ENCODE results near the gene CR1L. TPM values are rescaled to one million over a fixed set of nuclear protein-coding genes. Genes with fewer than 3 reads are reported as not detected.
A peak's percentile ranks its signal among the peaks of the same experiment; 100 is the strongest.
"Not testable (repeated sequence)": the region's sequence is repeated elsewhere in the genome, so short reads cannot be mapped to it uniquely, and the experiment has no call there.

Gene CR1L
- total RNA-seq = not detected
- long read RNA-seq = 0 reads

DNA sequence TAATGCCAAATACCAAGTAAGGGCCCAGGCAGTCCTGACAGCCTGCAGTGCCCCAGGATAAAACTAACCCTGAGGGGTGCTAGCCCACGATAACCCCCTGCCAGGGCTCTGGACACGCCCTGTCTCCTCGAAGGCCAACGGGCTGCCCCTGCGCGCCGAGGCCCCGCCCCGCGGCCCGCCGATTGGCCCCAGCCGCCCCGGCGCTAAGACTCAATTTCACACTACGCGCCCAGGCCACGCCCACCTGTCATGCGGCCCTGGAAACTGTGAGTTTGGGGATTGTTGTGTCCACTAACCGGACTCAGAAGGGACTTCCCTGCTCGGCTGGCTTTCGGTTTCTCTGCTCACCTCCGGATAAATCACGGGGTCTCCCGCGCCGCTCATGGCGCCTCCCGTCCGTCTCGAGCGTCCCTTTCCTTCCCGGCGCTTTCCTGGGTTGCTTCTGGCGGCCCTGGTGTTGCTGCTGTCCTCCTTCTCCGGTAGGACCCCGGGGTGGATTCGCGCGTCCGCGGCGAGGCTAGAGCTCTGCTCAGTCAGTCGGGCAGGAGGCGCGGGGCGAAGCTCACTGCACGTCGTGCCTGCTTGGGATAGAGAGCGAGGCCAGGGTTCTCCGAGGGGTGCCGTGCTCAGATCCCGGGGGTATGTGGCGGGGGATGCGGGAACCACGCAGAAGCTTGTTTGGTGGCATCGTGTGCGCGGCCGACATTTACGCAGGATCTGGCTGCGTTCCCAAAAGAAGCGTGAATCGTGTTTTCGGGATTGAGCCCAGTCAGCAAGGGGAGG, at the start of gene CR1L:
Gene CR1L (plus strand): TSS at position 282 of the 783 bp plus-strand sequence. CDS start 101 bp downstream, at position 383.
- DNase-seq (peak; percentile 84), ATAC-seq (peak; percentile 99)
- intact Hi-C loops (cut with DNase I) = loop anchor here in 1 of 2 donors (10.0 kb wide), 1 partner anchor 150 kb away; no protein-coding TSS in a partner anchor

DNA sequence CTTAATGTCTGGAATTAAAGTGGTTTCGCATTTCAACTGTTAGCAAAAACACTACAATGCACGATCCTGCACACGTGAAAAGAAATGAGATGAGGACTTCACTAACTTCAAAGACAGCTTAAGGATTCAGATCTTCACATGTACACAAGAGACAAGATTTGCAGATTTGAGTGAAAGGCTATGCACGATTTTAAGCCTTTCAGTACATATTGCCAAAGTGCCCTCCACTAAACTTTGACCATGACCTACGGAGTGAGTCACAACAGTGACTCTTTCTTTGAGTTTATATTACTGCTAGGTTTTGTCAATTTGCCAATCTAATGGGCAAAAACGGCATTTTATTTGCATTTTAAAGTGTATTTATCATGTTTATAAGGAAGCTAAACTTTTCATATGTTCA, 41.2 kb upstream of the CR1L start:
- ATAC-seq (no peak), DNase-seq (no peak)
- intact Hi-C loops (cut with DNase I) = no loop called here

DNA sequence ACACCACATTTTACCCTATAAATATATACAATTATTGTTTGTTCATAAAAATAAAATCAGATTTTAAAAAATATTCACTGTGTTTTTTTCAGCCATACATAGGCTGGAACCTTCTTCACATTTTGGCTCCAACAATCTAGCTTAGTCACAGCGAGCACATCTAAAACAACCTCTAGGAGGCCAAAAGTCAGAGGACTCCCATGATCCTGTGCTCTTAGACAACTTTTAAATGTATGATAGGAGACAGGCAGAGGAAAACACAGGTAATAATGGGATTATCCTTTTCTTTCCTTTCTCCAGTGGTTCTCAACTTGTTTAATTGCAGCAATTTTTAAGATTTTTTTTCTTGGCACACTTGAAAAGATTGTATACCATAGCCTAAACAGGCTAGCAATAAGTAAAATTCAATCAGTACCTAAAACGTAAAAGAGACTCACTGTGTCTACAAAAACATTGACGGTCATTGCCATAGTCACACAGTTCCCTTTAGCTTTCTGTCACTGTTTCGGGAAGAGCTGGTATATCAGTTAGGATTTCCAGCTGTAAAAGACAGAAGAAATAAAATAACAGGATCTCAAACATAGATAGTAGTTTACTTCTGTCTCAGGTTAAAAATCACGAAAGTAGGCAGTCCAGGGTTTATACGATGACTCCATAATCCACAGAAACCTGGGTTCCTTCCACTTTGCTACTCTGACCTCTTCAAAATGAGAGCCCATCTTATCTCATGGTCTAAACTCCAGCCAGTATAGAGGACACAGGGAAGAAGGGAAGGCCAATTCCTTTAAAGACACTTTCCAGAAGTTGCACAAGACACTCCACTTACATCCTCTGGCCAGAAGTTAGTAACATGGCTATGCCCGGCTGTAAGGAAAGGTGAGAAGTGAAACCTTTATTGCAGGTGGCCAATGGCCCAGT, 39.2 kb upstream of the CR1L start:
- intact Hi-C loops (cut with DNase I) = no loop called here
- ATAC-seq = no peak

DNA sequence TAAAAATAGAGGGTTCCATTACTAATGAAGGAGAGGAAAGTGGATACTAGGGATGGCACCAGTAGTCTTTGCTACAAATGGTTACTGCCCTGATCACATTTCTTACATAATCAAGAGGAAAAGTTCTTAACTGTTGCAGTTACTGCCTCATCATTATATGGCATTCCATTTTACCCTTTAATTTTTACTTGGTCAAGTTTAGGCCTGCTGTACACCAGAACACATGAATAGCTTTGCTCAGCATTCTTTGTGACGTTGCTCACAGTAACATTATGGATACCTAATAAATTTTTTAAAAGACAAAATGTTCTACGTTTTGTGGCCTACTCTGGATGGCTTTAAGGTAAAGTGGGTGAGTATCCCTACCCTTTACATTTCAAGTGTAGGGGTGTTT, 38.6 kb upstream of the CR1L start:
- DNase-seq (no peak), ATAC-seq (no peak)
- intact Hi-C loops (cut with DNase I) = no loop called here

More for the DNA sequence above, 39.2 kb upstream of the CR1L start:
- DNase-seq = no peak

DNA sequence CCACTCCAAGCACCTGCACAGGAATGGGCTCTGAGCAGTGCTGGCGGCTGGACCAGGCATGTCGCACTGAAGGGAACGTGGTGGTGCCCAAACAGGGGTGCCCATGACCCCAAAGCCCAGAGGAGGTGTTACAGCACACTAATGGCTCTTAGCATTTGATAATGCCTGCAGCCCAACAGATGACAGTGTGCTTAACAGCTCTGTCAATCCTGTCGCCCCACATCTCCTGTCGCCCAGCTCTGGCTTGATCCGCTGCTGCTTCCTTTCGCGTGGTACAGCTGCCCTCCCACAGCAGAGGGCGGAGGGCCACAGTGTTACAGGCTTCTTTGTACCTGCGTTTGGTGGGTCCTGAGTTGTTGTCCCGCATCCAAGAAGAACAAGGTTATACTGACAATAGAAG, 32.2 kb upstream of the CR1L start:
- no peak for DNase-seq
- ATAC-seq = no peak
- intact Hi-C loops (cut with DNase I) = no loop called here

DNA sequence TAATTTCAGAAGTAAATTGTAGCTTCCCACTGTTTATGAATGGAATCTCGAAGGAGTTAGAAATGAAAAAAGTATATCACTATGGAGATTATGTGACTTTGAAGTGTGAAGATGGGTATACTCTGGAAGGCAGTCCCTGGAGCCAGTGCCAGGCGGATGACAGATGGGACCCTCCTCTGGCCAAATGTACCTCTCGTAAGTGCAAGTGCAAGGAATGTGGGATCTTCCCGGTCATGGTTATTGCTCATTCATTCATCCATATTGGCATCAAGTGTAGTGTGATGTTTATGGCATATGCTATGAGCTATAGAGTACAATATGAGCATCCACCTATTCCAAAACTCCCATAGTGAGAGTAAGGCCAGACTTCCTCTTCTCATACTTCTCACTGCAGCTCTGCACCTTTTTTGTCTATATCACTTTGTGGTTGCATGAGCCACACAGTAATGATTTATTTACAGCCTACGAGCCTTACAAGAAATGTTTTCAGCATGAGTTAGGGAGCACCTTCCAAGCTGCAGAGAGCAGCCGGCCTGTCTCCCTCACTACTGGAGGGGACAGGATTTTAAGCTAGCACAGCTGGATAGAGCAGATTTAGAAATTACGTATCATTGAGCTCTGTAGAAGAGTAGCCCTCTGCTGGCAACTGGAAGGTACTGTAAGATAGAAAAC, 24.9 kb upstream of the CR1L start:
- DNase-seq = no peak
- peak; percentile 76 to 87 for ATAC-seq
- intact Hi-C loops (cut with DNase I) = no loop called here

DNA sequence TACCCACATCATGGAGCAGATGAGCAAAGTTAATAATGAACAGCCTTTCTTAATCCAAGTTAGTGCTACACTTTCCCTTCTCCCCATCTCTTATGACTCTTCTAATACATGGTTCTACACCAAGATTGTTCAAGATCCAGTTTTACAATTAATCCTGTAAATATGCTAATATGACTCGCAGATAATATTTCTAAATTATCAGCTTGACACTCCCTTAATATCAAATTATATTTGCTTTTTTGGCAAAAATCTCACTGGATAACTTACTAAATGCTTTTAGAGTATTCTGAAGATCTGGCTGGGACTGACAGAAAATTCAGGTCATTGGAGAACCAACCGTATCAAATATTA, 24.4 kb upstream of the CR1L start:
- intact Hi-C loops (cut with DNase I) = no loop called here
- ATAC-seq (no peak), DNase-seq (no peak)

DNA sequence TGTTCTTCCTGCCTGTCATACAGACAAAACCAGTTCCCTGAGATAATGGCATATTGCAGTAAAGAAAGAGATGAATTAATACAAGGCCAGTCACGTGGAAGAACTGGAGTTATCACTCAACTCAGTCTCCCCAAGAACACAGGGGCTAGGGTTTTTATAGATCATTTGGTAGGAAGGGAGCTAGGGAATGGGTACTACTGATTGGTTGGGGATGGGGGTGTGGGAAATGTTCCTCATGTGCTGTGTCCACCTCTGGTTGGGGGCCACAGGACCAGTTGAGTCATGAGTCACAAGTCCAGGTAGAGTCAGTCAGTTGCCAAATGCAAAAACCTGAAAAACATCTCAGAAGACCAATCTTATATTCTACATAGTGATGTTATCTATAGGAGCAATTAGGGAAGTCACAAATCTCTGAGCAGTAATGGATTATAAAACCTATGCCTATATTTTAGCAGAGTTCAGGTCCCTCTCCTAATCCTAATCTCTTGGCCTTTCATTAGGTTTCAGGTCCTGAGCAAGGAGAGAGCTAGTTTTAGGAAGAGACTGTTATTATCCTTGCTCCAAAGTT, 19.3 kb upstream of the CR1L start:
- intact Hi-C loops (cut with DNase I); DNase-seq; ATAC-seq: not testable (repeated sequence)

DNA sequence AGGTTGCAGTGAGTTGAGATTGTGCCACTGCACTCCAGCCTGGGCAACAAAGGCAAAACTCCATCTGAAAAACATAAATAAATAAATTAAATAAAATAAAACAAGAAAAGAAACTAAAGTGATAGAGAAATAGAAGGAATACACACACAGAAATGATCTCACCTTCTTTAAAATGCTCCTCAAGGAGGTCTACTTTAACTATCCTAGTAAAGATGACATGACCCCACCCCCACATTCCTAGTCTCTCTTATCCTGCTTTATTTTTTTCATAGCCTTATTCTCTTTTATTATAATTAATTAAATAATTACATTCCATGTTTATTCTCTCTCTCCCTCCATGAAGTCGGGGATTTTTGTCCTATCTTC, 18.0 kb upstream of the CR1L start:
- intact Hi-C loops (cut with DNase I) = no loop called here
- ATAC-seq = no peak
- DNase-seq = no peak

DNA sequence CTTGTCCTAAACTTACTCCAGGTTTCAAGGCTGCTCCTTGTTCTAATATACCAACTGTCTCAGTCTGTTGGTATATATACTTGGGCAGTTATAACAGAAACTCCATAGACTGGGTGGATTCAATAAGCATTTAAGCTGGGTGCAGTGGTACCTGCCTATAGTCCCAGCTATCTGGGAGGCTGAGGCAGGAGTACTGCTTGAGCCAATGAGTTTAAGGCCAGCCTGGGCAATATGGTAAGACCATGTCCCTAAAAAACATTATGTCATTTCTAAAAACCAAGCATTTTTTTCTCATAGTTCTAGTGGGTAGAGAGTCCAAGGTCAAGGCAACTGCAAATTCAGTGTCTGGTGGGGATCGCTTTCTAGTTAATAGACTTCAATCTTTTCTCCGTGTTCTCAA, 17.4 kb upstream of the CR1L start:
- ATAC-seq = no peak
- intact Hi-C loops (cut with DNase I) = no loop called here
- no peak for DNase-seq

DNA sequence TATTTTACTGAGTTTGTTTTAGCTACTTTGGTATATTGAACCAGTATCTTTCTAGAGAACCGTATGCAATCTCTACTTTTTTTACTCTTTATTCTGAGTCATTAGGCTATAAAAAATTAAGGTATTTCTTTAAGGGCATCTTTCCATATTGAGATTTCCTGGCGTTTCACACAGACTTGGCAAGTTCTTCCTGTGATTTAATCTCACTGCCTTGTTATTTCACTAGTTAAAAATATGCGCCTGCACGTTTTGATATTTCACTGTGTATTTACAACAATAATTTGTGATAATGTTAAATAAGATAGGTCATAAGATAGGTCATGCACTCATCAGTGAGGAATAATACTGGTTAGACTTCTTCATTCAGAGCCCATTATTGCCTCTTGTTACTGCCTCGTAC, 16.2 kb upstream of the CR1L start:
- intact Hi-C loops (cut with DNase I) = no loop called here
- no peak for ATAC-seq
- DNase-seq = no peak

DNA sequence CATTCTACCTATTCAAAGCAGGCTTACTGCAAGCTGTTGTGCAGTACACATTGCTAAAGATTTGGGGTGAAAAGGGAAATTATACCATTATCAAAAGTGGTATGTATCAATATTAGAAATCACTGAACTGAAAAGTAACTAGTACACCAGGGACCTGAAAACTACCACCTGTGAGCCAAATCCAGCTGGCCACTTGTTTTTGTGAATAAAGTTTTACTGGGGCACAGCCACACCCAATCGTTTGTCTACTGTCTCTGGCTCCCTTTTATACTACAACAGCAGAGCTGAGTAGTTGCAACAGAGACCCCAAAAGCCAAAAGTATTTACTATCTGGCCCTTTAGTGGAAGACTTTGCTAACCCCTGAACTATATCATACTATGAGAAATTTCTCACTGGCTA, 13.8 kb upstream of the CR1L start:
- ATAC-seq = no peak
- DNase-seq = no peak
- intact Hi-C loops (cut with DNase I) = no loop called here

DNA sequence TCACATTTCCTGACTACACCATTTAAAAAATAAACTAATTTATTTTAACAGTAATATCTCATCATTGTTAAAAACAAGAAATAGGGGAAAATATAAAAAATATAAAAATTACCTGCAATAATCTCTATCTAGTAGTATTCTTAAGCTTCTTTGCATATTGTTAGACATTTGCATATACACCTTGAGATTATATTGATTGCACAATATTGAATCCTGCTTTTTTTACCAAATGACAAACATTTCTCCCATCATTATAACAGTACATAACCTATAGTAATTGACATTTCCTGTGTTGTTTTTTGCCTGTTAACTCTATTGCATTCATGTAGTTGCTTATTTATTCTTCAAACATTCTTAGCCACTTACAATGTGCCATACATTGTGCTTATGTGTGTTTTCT, 11.7 kb upstream of the CR1L start:
- intact Hi-C loops (cut with DNase I) = no loop called here
- ATAC-seq (no peak), DNase-seq (no peak)

DNA sequence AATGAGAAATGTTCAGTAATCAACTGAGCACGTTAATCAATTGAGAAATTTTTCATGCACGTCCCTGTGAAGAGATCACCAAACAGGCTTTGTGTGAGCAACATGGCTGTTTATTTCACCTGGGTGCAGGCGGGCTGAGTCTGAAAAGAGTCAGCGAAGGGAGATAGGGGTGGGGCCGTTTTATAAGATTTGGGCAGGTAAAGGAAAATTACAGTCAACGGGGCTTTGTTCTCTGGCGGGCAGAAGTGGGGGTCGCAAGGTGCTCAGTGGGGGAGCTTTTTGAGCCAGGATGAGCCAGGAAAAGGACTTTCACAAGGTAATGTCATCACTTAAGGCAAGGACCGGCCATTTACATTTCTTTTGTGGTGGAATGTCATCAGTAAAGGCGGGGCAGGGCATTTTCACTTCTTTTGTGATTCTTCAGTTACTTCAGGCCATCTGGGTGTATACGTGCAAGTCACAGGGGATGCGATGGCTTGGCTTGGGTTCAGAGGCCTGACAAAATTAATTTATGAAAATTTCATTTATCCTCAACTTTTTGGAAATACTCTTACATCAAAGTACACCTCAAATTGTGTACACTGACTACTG, 11.1 kb upstream of the CR1L start:
- ATAC-seq; intact Hi-C loops (cut with DNase I); DNase-seq: not testable (repeated sequence)

DNA sequence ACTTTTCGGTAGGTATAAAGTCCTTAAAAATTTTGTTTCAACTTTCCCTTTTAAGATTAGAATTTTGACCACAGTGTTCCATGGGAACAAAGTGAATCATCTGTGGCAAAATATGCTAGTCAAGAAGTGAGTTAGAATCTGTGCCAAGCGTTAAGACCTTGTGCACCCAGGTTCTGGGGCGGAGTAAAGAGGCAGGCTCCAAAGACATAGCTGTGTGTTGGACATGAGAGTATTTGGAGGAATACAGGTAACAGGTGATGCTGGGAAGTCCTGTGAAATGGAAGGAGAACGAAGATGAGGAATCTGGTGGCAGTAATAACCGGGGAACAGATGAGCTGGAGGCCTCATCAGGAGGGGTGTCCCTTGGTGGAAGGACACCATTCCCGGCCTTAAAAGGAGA, 10.6 kb upstream of the CR1L start:
- DNase-seq; intact Hi-C loops (cut with DNase I); ATAC-seq: not testable (repeated sequence)

DNA sequence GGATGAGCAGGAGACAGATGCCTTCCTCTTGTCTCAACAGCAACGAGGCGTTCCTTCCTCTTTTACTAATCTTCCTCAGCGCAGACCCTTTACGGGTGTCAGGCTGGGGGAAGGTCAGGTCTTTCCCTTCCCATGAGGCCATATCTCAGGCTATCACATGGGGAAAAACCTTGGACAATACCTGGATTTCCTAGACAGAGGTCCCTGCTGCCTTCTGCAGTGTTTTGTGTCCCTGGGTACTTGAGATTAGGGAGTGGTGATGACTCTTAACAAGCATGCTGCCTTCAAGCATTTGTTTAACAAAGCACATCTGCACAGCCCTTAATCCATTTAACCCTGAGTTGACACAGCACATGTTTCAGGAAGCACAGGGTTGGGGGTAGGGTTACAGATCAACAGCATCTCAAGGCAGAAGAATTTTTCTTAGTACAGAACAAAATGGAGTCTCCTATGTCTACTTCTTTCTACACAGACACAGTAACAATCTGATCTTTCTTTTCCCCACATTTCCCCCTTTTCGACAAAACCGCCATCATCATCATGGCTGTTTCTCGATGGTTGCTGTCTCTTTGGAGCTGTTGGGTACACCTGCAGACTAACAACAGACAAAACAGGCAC, 9.3 kb upstream of the CR1L start:
- ATAC-seq; DNase-seq; intact Hi-C loops (cut with DNase I): not testable (repeated sequence)

DNA sequence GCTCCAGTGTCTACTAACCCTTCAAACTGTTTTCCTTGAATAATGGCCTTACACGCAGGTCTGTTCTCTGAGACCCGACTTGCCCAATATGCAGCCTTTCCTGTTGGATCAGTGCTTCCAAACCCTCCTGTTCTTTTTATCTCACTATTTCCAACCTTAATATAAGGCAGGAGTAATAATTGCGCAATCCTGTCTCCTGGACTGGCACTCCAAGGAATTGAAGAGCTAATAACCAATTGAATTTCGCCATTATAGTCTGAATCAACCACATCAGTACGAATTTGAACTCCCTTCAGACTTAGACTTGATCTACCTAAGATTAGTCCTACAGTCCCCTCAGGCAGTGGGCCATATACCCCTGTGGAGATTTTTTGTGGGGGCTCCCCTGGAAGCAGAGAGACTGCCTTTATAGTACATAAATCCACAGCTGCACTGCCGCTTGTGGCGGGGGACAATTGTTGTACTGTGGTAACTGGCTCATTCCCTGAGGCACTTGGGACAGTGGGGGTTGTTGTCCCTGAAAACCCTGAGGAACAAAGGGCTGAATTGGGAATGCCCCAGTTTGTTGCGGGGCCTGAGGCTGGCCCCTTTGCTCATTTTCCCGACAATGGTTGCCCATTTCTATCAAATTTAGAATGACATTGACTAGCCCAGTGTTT, 6.3 kb upstream of the CR1L start:
- DNase-seq; intact Hi-C loops (cut with DNase I); ATAC-seq: not testable (repeated sequence)

DNA sequence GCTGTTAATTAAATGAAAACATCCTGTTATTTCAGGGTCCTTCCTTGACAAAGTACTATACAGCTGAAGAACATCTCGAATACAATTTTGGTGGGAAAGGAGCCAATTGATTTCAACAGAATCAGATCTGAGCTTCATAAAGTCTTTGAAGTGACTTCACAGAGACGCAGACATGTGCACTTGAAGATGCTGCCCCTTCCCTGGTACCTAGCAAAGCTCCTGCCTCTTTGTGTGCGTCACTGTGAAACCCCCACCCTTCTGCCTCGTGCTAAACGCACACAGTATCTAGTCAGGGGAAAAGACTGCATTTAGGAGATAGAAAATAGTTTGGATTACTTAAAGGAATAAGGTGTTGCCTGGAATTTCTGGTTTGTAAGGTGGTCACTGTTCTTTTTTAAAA, 5.6 kb upstream of the CR1L start:
- ATAC-seq; intact Hi-C loops (cut with DNase I); DNase-seq: not testable (repeated sequence)

Measured in left cardiac atrium (tissue), 4 donors.